Right atrium auricular region (tissue), 2 donors: ENCODE data around the gene NTMT1. TPM values are rescaled to one million over a fixed set of nuclear protein-coding genes. Genes with fewer than 3 reads are reported as not detected.

Experiments used
- DNase-seq: peaks from one replicate; pipeline ENCODE4 v3.0.0-alpha.2; 2019; ENCODE audit warnings: low spot score
- H3K27ac ChIP-seq, 2 donors: fragments of 200-600 bp; sonication (generic); 1 replicate in 1 of 2; 2 replicates in 1 of 2; pipeline ENCODE4 v1.5.1; 2016 to 2019
- H3K27me3 ChIP-seq, 2 donors: fragments of 200-600 bp; sonication (generic); one replicate each; pipeline versions ENCODE4 v1.5.1 to v1.6.0; 2017 to 2019
- H3K36me3 ChIP-seq: fragments of 200-600 bp; sonication (generic); one replicate; pipeline ENCODE4 v1.5.1; 2016
- H3K4me1 ChIP-seq, 2 donors: fragments of 200-600 bp; sonication (generic); one replicate each; pipeline versions ENCODE4 v1.5.1 to v1.6.0; 2017 to 2019
- H3K4me3 ChIP-seq, 2 donors: fragments of 200-600 bp; sonication (generic); 1 replicate in 1 of 2; 2 replicates in 1 of 2; pipeline ENCODE4 v1.5.1; 2017 to 2019; ENCODE audit warnings: mild to moderate bottlenecking in 1 of 2, moderate library complexity in 1 of 2
- H3K9me3 ChIP-seq, 2 donors: fragments of 200-600 bp; sonication (generic); one replicate each; pipeline ENCODE4 v1.5.1; 2019
- CTCF ChIP-seq, 2 donors: fragments of 200-600 bp; sonication (generic); IDR thresholded peaks; one replicate each; pipeline ENCODE4 v1.5.1; 2019; ENCODE audit warnings: antibody characterized with exemption in 2 of 2
- total RNA-seq, 2 donors: library from RNA; depleted of rRNA; stranded (reverse); fragments of >200 nt; gene quantifications; one replicate each; pipeline ENCODE4 v1.1.0, GENCODE V29; 2016

The NTMT1 gene
- total RNA-seq, 2 donors from 2014 or later: 33.7 to 36.0 TPM

- Histone ChIP-seq H3K4me1 (no peaks in the 10 kb centered on the region), H3K36me3 (no peaks in the 10 kb centered on the region), H3K27ac (no peak overlapping the region), H3K9me3 (no peaks in the 10 kb centered on the region), H3K27me3 (no peaks in the 10 kb centered on the region), H3K4me3 (no peak overlapping the region)
- no peak for TF ChIP-seq CTCF (IDR thresholded peaks at IDR 0.05)
- DNase-seq: no peak
Observed at GRCh38 chr9:129650680-129651235, 24.8 kb downstream of the NTMT1 start.

- H3K27ac ChIP-seq: no peak overlapping the region
- no peak for TF ChIP-seq CTCF (IDR thresholded peaks at IDR 0.05)
Observed at GRCh38 chr9:129653823-129654553, 28.0 kb downstream of the NTMT1 start.

GRCh38 chr9:129654554-129655040 lies 28.6 kb downstream of the NTMT1 start:
- TF ChIP-seq CTCF (IDR thresholded peaks at IDR 0.05): no peak
- H3K27ac ChIP-seq: no peak overlapping the region

More at GRCh38 chr9:129653823-129654553, 28.0 kb downstream of the NTMT1 start:
- Histone ChIP-seq H3K9me3 (no peaks in the 10 kb centered on the region), H3K27me3 (no peaks in the 10 kb centered on the region), H3K4me3 (no peak overlapping the region), H3K36me3 (no peaks in the 10 kb centered on the region), H3K4me1 (no peaks in the 10 kb centered on the region)
- no peak for DNase-seq

GRCh38 chr9:129655154-129655553 lies 29.2 kb downstream of the NTMT1 start:
- TF ChIP-seq CTCF (IDR thresholded peaks at IDR 0.05): no peak
- no peaks in the 10 kb centered on the region for H3K27me3 ChIP-seq
- H3K4me3 ChIP-seq: no peak overlapping the region
- H3K36me3 ChIP-seq: no peaks in the 10 kb centered on the region
- no peaks in the 10 kb centered on the region for H3K4me1 ChIP-seq
- no peak for DNase-seq
- no peaks in the 10 kb centered on the region for H3K9me3 ChIP-seq
- no peak overlapping the region for H3K27ac ChIP-seq

More at GRCh38 chr9:129654554-129655040, 28.6 kb downstream of the NTMT1 start:
- Histone ChIP-seq H3K4me1 (no peaks in the 10 kb centered on the region), H3K9me3 (no peaks in the 10 kb centered on the region), H3K36me3 (no peaks in the 10 kb centered on the region), H3K4me3 (no peak overlapping the region), H3K27me3 (no peaks in the 10 kb centered on the region)
- DNase-seq: no peak

- Histone ChIP-seq H3K27me3 (no peaks in the 10 kb centered on the region), H3K27ac (no peak overlapping the region), H3K4me3 (no peak overlapping the region), H3K4me1 (no peaks in the 10 kb centered on the region), H3K36me3 (no peaks in the 10 kb centered on the region), H3K9me3 (no peaks in the 10 kb centered on the region)
- TF ChIP-seq CTCF (IDR thresholded peaks at IDR 0.05): no peak
- DNase-seq: no peak
Observed at GRCh38 chr9:129655696-129656095, 29.7 kb downstream of the NTMT1 start.
